Measurements from ENCODE around the gene KCTD8.

The KCTD8 gene

GRCh38 chr4:44160776-44161367 lies 287.7 kb downstream of the KCTD8 start:
- DNase-seq = peak; percentile 35

GRCh38 chr4:44159991-44160390 lies 288.6 kb downstream of the KCTD8 start:
- DNase-seq = no peak

- no peak for DNase-seq
Measured at GRCh38 chr4:44157611-44158277, 290.9 kb downstream of the KCTD8 start.

- no peak for DNase-seq
Measured at GRCh38 chr4:44150091-44150576, 298.5 kb downstream of the KCTD8 start.

GRCh38 chr4:44149282-44149681 lies 299.3 kb downstream of the KCTD8 start:
- no peak for DNase-seq

GRCh38 chr4:44147571-44148075 lies 301.0 kb downstream of the KCTD8 start:
- no peak for DNase-seq

- DNase-seq = no peak
Measured at GRCh38 chr4:44146516-44146915, 302.1 kb downstream of the KCTD8 start.

- DNase-seq = no peak
Measured at GRCh38 chr4:44145868-44146267, 302.7 kb downstream of the KCTD8 start.

GRCh38 chr4:44132526-44132925 lies 316.1 kb downstream of the KCTD8 start:
- DNase-seq = no peak

Measured in NCI-H510A treated with DMSO at 0.1 percent for 48 hours (cell line).